Adrenal gland (tissue), 12 donors: ENCODE results near the gene SPINK5. TPM values are rescaled to one million over a fixed set of nuclear protein-coding genes. Genes with fewer than 3 reads are reported as not detected.

Experiments
- DNase-seq, 7 donors: peaks; one replicate each; pipeline ENCODE4 v3.0.0-alpha.2; 2019 to 2020
- H3K27ac ChIP-seq, 5 donors: fragments of 200-600 bp; sonication (generic) in 4 of 5; 1 replicate in 3 of 5; 2 replicates in 2 of 5; pipeline versions ENCODE4 v1.5.1 to v1.8.0; 2016 to 2020; ENCODE audit warnings: mild to moderate bottlenecking in 1 of 5
- H3K27me3 ChIP-seq: fragments of 200-600 bp; 2 replicates; pipeline ENCODE4 v1.8.0; 2021
- H3K36me3 ChIP-seq, 2 donors: fragments of 200-600 bp; replicated peaks in 1 of 2; 1 replicate in 1 of 2; 2 replicates in 1 of 2; pipeline versions ENCODE4 v1.5.1 to v1.8.0; 2018 to 2022
- H3K4me1 ChIP-seq, 2 donors: fragments of 200-600 bp; replicated peaks in 1 of 2; 1 replicate in 1 of 2; 2 replicates in 1 of 2; pipeline versions ENCODE4 v1.5.1 to v1.8.0; 2018 to 2021
- H3K4me3 ChIP-seq, 4 donors: fragments of 200-600 bp; sonication (generic) in 3 of 4; one replicate each; pipeline ENCODE4 v1.5.1; 2016 to 2018
- H3K9me3 ChIP-seq, 3 donors: fragments of 200-600 bp; sonication (generic) in 1 of 3; replicated peaks in 1 of 3; 1 replicate in 2 of 3; 2 replicates in 1 of 3; pipeline versions ENCODE4 v1.5.1 to v1.8.0; 2016 to 2021
- CTCF ChIP-seq, 6 experiments: fragments of 450-650 bp in 4 of 6; fragments of 200-600 bp in 2 of 6; sonication (generic) in 1 of 6; IDR thresholded peaks; 1 replicate in 5 of 6; 2 replicates in 1 of 6; pipeline versions ENCODE4 v1.5.1 to v1.8.0; 2016 to 2021; ENCODE audit warnings: antibody characterized with exemption in 6 of 6, mild to moderate bottlenecking in 2 of 6, moderate library complexity in 1 of 6
- POLR2A ChIP-seq, 2 donors: fragments of 450-650 bp; IDR thresholded peaks; one replicate each; pipeline ENCODE4 v1.6.1; 2017; ENCODE audit warnings: antibody characterized with exemption in 2 of 2, mild to moderate bottlenecking in 2 of 2, moderate library complexity in 1 of 2
- WGBS, 4 donors: extraction: QIAGEN DNeasy Blood & Tissue Kit in 2 of 4; methylation state at CpG; one replicate each; pipeline versions ENCODE4 v1.1.5 to v1.1.7; 2013 to 2017; 5-methylcytosine and 5-hydroxymethylcytosine counted together
- intact Hi-C, 2 donors: fragments of 100-400 bp; cut with DNase I; formaldehyde crosslinking; loops; one replicate each; pipeline versions ENCODE4 v1.14.1 to v1.15.0; 2022 to 2023
- polyA plus RNA-seq, 3 donors: library from polyadenylated mRNA; stranded (reverse); fragments of 200-250 nt in 2 of 3; fragments of 350-450 nt in 1 of 3; fragmentation: Illumina TruSeq in 1 of 3; extraction: RNeasy Lipid Tissue Mini Kit (QIAGEN cat#74804) in 1 of 3; gene quantifications; one replicate each; pipeline ENCODE4 v1.2.3, GENCODE V29; 2013 to 2014
- total RNA-seq, 9 donors: library from RNA; depleted of rRNA in 4 of 9; stranded (reverse); fragments of >200 nt in 4 of 9; fragments of 120-200 nt in 1 of 9; fragmentation: NEBNext Ultra II Directional in 1 of 9; extraction: Animal tissue kit (Norgen Biotek cat#: 25700) in 1 of 9; gene quantifications; one replicate each; pipeline versions ENCODE4 v1.1.0 to v1.2.4, GENCODE V29; 2013 to 2023
- donor health status: healthy with polysubstance abuse.
- donor health status: Bipolar disorder and iron deficiency.
- donor health status: DM: yes; HTN: yes; CAD: no.
- donor health status: DM: no; HTN: no; CAD: no.
- donor health status: DM: no; HTN: no; CAD: no.
- donor health status: DM: yes; HTN: yes; CAD: no.

SPINK5 gene
- total and polyA plus RNA-seq, 12 donors = 0.13 to 3.5 (median 0.40) TPM; not detected in 3

GRCh38 chr5:148029131-148029530, 34.6 kb upstream of the SPINK5 start:
- TF ChIP-seq CTCF (IDR thresholded peaks at IDR 0.05) (no peak), POLR2A (IDR thresholded peaks at IDR 0.05) (no peak)
- Histone ChIP-seq H3K36me3 (no peaks in the 10 kb centered on the region), H3K4me1 (peaks cover 0 to 7% of the 10 kb centered on the region in 2 donors), H3K4me3 (no peak overlapping the region), H3K27ac (no peak overlapping the region), H3K9me3 (no peaks in the 10 kb centered on the region), H3K27me3 (no peaks in the 10 kb centered on the region)
- 88 to 92% (median 91%) methylated on average over 4 of the region's 4 CpGs for WGBS, 4 donors
- DNase-seq = no peak
- intact Hi-C loops = no loop called here

- H3K27ac ChIP-seq = no peak overlapping the region
- intact Hi-C loops = no loop called here
- no peak for DNase-seq
These were observed 30.6 kb upstream of the SPINK5 start for GRCh38 chr5:148033134-148033533.

GRCh38 chr5:148035676-148036075, 28.1 kb upstream of the SPINK5 start:
- Histone ChIP-seq H3K4me3 (no peak overlapping the region), H3K27ac (no peak overlapping the region), H3K36me3 (no peaks in the 10 kb centered on the region), H3K27me3 (no peaks in the 10 kb centered on the region), H3K9me3 (no peaks in the 10 kb centered on the region), H3K4me1 (peaks cover 0 to 7% of the 10 kb centered on the region in 2 donors)
- TF ChIP-seq POLR2A (IDR thresholded peaks at IDR 0.05) (no peak), CTCF (IDR thresholded peaks at IDR 0.05) (no peak)
- DNase-seq = no peak
- intact Hi-C loops = no loop called here

More at GRCh38 chr5:148033134-148033533, 30.6 kb upstream of the SPINK5 start:
- Histone ChIP-seq H3K4me1 (peaks cover 0 to 7% of the 10 kb centered on the region in 2 donors), H3K27me3 (no peaks in the 10 kb centered on the region), H3K9me3 (no peaks in the 10 kb centered on the region), H3K4me3 (no peak overlapping the region), H3K36me3 (no peaks in the 10 kb centered on the region)
- TF ChIP-seq CTCF (IDR thresholded peaks at IDR 0.05) = no peak
- TF ChIP-seq POLR2A (IDR thresholded peaks at IDR 0.05) = no peak
- WGBS, 4 donors = 67 to 73% (median 69%) methylated on average over 1 of the region's 1 CpG

GRCh38 chr5:148042881-148043280, 20.9 kb upstream of the SPINK5 start:
- intact Hi-C loops = no loop called here
- Histone ChIP-seq H3K27ac (no peak overlapping the region), H3K36me3 (no peaks in the 10 kb centered on the region), H3K4me3 (no peak overlapping the region), H3K4me1 (no peaks in the 10 kb centered on the region), H3K27me3 (no peaks in the 10 kb centered on the region), H3K9me3 (no peaks in the 10 kb centered on the region)
- 89 to 92% (median 90%) methylated on average over 5 of the region's 5 CpGs for WGBS, 4 donors
- TF ChIP-seq POLR2A (IDR thresholded peaks at IDR 0.05) (no peak), CTCF (IDR thresholded peaks at IDR 0.05) (no peak)
- DNase-seq = no peak
